ENCODE data around the gene PINK1.
"Not testable (repeated sequence)": the region's sequence is repeated elsewhere in the genome, so short reads cannot be mapped to it uniquely, and the experiment has no call there.

PINK1 gene

GRCh38 chr1:20644416-20644815 is 11.2 kb downstream of the PINK1 start:
- no peak for DNase-seq (ENCODE audit: low read depth in 2 of 2, low spot score in 1 of 2)

- no peak for DNase-seq (ENCODE audit: low read depth in 2 of 2, low spot score in 1 of 2)
These were observed 12.2 kb downstream of the PINK1 start for GRCh38 chr1:20645414-20645813.

DNA sequence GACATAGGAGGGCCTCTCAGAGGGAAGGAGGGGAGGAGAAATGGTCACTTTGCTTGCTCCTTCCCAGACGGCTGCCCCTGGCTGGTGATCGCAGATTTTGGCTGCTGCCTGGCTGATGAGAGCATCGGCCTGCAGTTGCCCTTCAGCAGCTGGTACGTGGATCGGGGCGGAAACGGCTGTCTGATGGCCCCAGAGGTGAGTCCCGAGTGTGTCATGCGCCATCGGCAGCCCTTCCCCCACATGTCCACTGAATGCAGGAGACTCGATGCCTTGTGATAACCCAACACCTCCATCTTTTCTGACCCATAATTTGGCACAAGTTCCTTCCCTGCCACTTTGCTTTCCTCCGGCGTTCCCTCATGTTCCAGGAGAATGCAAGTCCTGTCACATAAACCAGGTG is 15.2 kb downstream of the PINK1 start:
- DNase-seq (ENCODE audit: low read depth in 2 of 2, low spot score in 1 of 2): no peak

GRCh38 chr1:20648946-20649345 is 15.7 kb downstream of the PINK1 start:
- no peak for DNase-seq (ENCODE audit: low read depth in 2 of 2, low spot score in 1 of 2)

GRCh38 chr1:20652300-20652699 is 19.0 kb downstream of the PINK1 start:
- DNase-seq (ENCODE audit: low read depth in 2 of 2, low spot score in 1 of 2): no peak

DNA sequence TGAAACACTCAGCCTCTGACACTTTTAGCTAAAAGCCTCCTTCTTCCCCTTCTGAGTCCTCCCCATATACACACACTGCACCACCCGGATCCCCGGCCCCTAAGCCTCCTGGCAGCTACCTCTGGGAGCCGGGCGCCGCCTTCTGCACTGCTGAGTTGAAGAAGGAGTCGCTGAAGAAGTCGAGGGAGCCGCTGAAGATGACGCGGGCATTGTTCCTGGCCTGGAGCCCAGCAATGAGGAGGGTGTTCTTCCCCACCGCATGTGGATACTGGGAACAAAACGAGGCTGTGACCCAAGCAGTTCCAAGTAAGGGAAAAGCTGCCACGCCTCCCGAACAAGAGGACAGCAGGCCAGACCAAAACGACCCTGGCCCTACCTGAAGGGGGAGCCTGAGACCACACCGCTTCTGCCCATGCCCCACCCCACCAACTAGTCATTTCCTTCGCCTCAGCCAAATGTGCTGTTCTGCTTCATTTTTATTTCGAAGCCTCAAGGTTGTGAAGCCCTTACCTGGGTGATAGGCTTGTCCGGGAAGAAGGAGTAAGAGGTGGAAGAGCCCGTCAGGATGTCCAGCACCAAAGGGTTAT is 20.9 kb downstream of the PINK1 start:
- no peak for DNase-seq (ENCODE audit: low read depth in 2 of 2, low spot score in 1 of 2)

DNA sequence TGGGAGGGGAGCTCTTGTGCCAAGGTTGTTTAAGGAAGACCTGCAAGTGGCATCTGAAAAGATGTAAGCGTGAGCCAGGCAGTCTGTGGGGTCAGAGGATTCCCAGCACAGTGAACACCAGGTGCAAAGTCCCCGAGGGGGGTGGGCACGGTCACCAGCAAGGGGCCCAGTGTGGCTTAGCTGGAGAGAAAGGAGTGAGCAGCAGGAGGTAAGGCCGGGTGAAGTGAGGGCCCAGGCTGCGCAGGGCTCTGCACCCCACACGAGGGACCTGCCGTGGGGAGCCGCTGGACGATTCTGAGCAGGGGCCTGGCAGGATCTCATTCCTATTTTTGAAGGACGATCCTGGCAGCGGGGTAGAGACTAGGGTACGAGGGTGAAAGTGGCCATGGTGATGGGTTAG is 23.8 kb downstream of the PINK1 start:
- no peak for DNase-seq (ENCODE audit: low read depth in 2 of 2, low spot score in 1 of 2)

GRCh38 chr1:20658166-20658915 is 25.1 kb downstream of the PINK1 start:
- DNase-seq (ENCODE audit: low read depth in 2 of 2, low spot score in 1 of 2): no peak

DNA sequence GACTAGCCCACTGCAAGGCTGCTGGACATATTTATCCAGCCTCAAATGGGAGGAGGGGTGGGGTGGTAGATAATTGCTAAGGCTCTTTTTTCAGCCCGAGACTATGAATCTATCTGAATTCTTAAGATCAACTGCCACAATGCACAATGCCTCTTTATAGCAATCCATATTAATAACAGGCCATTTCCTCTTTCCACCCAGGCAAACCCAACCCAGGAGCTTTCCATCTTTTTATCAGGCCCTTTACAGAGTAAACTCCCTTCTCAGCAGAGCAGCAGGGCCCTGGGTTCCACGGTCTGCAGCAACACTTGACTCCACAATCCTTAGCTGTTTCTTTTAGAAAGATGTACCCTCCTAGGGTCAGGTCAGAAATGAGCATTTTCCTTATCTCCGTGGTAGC is 27.1 kb downstream of the PINK1 start:
- no peak for DNase-seq (ENCODE audit: low read depth in 2 of 2, low spot score in 1 of 2)

DNA sequence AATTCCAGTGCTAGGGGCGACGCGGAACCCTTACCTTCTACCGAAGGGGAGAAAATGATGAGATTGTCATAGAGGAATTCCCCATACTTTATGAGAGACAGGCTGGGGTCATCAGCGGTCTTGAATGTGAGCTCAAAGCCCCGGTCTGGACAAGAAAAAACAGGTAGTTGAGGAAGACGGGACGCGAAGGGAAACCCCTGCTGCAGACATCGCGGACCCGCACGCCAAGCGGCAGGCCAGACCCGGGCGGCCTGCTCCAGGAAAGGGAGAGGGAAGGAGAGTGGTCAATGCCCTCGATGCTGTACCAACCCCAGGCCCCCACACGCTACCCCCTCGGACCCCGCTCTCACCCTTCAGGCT is 27.6 kb downstream of the PINK1 start:
- no peak for DNase-seq (ENCODE audit: low read depth in 2 of 2, low spot score in 1 of 2)

- DNase-seq (ENCODE audit: low read depth in 2 of 2, low spot score in 1 of 2): peak; percentile 70 to 86
These were observed 28.2 kb downstream of the PINK1 start, which contains the start of gene DDOST for GRCh38 chr1:20661207-20662109. TSS of gene DDOST (minus strand) at chr1:20661369. CDS start at chr1:20661350, 19 bp downstream.

DNA sequence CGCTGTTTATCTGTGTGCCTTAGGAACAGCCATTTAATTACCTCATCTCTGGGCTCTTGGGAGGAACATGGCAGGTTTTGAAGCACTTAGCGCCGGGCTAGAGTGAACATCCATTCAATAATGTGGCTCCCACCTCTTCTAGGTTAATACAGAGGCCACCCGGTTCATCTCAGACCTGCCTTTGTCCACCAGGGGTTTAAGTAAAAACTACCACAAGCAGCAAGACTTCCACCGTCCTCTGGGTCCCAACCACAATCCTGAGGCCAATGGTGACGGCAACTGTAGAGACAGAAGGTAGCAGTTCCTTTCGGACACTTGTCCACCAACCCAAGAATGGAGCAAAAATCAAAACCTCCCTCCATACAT is 28.8 kb downstream of the PINK1 start:
- no peak for DNase-seq (ENCODE audit: low read depth in 2 of 2, low spot score in 1 of 2)

GRCh38 chr1:20663365-20663764 is 30.1 kb downstream of the PINK1 start:
- DNase-seq (ENCODE audit: low read depth in 2 of 2, low spot score in 1 of 2): no peak

DNA sequence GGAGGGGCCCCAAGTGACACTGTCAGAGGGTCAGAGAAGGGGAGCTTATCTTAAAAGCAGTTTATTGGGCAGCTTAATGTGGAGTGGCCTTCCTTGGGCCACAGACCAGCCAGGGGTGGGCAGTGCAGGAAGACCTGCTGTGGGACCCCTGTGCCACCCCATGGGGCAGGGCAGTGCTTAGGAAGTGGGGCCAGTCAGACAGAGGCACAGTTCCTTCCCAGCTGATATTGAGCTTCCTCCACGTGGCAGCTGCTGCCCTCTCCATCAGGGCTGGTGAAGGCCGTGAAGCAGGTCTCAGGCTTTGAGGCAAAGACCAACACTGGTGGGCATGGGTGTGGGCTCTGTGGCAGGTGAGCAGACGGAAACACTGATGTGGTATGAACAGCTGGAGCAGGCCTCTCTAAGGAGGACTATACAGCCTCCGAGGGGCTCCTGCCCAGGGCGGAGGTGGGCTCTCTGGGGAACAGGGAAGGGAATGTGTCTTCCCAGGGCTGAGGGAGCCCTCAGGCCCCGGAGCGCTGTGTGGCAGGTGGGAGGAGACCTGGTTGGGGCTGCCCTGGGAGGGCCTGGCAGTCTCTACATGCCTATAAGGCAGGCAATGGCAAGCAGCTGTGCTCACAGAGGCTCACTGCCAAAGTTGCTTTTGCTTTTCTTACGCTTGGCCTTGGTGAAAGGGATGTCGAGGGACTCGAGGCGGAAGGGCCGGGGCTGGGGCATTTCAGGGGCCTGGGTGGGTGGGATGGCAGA is 30.9 kb downstream of the PINK1 start:
- no peak for DNase-seq (ENCODE audit: low read depth in 2 of 2, low spot score in 1 of 2)

DNA sequence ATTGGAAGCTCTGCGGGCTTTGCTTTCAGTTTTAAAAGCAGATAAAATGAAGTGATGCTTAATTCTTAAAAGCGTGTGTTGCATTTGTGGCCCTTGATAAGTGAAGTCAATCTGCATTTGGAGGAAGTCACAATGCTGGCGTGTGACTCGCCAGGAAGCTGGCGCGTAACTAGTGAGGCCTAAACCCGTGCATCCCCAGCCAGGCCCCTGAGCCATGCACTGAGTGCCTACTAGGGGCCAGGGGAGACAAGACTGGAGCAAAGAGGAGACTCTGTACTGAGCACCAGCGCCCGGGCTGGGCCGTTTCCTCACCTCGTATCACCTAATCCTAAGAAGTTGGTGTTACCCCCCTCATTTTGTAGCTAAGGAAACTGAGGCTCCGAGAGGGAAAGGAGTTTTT is 32.5 kb downstream of the PINK1 start:
- DNase-seq (ENCODE audit: low read depth in 2 of 2, low spot score in 1 of 2): no peak

- no peak for DNase-seq (ENCODE audit: low read depth in 2 of 2, low spot score in 1 of 2)
These were observed 32.9 kb downstream of the PINK1 start for GRCh38 chr1:20666146-20666545.

GRCh38 chr1:20666804-20667203 is 33.5 kb downstream of the PINK1 start:
- no peak for DNase-seq (ENCODE audit: low read depth in 2 of 2, low spot score in 1 of 2)

- DNase-seq (ENCODE audit: low read depth in 2 of 2, low spot score in 1 of 2): no peak
These were observed 35.3 kb downstream of the PINK1 start for GRCh38 chr1:20668581-20668980.

GRCh38 chr1:20670936-20671335 is 37.7 kb downstream of the PINK1 start:
- DNase-seq (ENCODE audit: low read depth in 2 of 2, low spot score in 1 of 2): no peak

DNA sequence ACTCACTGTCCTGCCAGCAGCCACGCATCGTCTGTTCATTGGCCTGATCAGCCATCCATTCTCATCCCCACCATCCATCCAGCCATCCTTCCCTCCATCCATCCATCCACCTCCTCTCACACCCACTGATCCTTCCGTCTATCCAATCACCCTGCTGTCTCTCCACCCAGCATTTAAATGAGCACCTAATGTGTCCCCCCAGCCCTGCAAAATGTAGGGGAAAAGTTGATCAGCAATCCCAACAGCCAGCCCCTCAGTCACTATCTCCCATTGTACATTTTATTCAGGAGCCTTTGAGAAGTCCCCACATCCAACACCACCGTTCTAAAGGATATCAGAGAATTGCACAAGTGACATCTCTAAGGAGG is 39.0 kb downstream of the PINK1 start:
- DNase-seq (ENCODE audit: low read depth in 2 of 2, low spot score in 1 of 2): no peak

DNA sequence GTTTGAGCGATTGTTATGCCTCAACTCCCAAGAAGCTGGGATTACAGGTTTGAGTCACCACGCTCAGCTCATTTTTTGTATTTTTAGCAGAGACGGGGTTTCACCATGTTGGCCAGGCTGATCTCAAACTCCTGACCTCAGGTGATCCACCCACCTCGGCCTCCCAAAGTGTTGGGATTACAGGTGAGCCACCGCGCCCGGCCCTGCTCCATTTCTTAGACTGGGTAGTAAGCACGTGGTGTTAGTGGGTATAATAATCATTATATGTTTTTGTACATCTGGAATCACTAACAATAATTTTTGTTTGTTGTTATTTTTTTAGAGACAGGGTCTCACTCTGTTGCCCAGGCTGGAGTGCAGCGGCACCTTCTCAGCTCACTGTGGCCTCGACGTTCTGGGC is 40.4 kb downstream of the PINK1 start:
- not testable (repeated sequence) for DNase-seq (ENCODE audit: low read depth in 2 of 2, low spot score in 1 of 2)
